SW480 (cell line): Measurements from ENCODE around the gene TOM1.

Experiments
- DNase-seq: peaks from one replicate; pipeline ENCODE4 v3.0.0-alpha.2; 2016; ENCODE audit warnings: low spot score

The TOM1 gene

GRCh38 chr22:35299673-35300499 lies at the start of gene TOM1:
Gene TOM1 (plus strand): TSS chr22:35299894. CDS start chr22:35299929, 35 bp downstream.
- peak; percentile 97 for DNase-seq

- no peak for DNase-seq
Observed at GRCh38 chr22:35250156-35250555, 49.5 kb upstream of the TOM1 start.

DNA sequence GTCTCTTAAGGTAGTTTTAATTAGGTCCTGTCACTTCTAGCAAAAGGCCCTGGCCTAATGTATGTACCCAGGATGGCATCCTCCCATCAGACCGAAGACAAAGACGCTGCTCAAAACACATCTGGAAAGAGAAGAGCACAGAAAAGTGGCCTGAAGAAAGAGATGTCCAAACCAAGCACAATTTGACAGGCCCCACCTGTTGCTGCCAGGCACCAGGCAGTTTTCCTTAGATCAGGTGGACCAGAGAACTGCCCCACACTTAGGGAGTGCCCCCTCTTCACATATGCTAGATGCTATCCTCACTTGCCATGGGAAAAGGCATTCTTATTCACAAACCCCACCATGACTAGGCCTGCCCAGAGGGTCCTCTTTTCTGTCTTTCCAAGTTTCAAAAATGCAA lies 45.7 kb upstream of the TOM1 start:
- no peak for DNase-seq

DNA sequence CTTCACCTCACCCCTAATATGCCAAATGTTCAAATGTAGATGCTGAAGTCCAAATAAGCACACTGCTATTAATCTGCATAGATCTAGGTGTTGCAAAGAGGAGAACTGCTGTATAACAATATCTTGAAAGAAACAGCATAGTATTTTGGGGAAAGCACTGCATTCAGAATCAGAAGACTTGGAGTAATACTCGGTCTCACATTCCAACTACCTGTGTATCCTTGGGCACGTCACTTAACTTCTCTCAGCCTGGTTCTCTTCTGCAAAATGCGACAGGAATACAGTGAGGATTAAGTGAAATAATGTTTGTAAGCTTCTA lies 42.7 kb upstream of the TOM1 start:
- no peak for DNase-seq

DNA sequence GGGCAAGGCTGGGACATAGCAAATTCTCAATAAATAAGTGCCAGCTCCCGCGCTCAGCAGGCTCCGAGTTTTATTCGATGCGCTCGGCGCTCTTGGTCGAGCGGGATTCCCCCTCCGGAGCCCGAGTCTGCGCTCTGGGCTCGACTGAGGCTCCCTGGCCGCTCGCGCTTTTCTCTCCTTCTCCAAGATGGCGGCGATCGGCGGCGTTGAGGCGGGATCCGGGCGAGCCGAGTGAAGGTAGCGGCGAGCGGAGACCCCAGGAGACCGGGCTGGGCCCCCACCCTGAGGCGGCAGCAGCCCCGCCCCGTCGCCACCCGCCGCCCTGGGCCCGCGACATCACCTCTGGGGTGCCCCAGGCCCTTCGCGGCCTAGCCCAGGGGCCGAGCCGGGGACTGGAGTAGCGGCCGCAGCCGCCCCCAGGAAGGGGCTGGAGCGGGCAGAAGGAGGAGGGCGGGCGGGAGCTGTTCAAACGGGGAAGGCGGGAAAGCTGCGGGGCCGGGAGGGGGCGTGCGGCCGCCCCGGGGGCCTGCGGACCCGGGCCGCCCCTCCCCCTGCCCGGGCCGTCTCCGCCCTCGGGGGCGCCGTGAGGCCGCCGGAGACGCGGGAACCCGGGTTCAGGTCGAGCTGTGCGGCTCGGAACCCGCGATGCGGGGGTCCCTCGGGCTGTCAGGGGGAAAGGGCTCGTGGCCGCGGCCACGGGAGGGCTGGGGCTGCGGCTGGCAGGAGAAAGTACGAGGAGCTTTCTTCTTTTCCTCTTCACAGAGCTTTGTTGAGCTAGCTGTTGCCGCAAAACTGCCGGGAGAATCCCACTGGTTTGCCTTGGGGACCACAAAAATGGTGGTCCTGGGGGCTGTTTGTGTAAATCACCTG lies 42.1 kb upstream of the TOM1 start, which contains the start of gene HMGXB4:
Gene HMGXB4, plus strand, starts transcription at position 173 of the 870 bp plus-strand sequence. CDS start 4,898 bp downstream, outside the sequence.
- peak; percentile 79 for DNase-seq

GRCh38 chr22:35258191-35258988 lies 41.3 kb upstream of the TOM1 start:
- peak; percentile 5 for DNase-seq

- DNase-seq = no peak
Observed at GRCh38 chr22:35264986-35265385, 34.7 kb upstream of the TOM1 start.

DNA sequence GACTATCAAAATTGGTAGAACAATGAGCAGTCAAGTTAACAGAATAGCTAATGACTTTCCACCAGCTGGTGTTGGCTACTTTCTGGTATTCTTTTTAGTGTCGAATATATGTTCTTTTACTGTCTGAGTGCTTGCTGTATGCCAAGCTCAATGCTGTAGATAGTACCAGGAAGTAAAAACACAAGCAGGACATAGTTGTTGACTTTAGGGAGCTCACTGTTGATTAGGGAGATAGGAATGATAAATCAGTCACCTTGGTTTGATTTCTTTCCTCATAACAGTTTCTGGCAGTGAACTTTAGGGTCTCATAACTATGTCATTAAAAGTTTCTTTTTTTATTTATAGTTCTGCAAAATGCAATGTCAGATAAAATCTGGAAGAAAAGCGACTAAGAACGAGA lies 33.4 kb upstream of the TOM1 start:
- DNase-seq = no peak

GRCh38 chr22:35269630-35270029 lies 30.1 kb upstream of the TOM1 start:
- DNase-seq = no peak

DNA sequence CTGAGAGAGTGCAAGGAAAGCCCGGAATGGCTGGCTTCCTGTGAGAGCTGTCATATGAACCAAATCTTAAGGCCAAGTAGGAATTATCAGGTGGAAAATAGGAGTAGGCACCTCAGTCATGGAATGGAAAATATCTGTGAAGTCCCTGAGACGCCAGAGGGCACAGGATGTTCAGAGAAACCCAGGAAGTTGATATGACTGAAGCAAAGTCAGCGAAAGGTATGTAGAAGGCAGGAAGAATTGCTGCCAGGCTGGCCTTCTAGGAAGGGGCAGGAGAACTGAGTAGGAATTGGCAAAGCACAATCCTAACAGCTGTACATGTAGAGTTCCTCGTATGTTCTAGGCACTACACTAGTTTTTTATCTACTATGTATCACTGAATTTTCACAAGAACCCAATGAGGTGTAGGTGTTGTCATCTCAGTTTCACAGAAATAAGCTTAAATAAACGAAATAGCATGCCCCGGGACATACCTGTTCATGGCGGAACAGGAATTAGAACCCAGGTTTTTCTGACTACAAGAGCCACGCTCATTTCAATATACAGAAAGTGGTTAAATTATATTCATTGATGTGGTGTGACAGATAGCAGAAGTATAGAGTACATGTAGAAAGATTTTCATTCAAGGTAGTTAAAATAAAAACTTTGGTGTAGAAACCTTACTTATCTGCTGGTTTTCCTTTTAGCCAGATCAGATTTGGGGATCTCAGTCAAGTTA lies 25.4 kb upstream of the TOM1 start:
- DNase-seq = no peak

- no peak for DNase-seq
Observed at GRCh38 chr22:35275580-35275979, 24.1 kb upstream of the TOM1 start.

DNA sequence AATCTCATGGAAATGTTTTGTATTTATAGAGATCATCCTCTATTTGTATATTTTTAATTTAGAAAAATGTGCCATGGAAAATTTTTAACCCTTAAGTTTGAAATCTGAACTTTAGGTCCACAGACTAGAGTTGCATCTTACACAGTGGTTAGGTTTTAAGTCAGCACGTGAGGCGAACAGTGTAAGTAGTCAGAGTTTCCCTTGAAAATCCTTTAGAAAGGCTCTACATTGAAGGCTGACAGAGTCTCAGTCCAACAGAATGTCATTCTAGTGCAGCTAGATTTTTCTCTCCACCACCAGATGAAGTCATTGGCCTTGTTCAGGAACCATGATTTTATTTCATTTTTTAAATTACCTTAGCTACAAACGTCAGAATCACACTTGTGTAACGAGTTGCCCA lies 23.7 kb upstream of the TOM1 start:
- DNase-seq = no peak

GRCh38 chr22:35288116-35288515 lies 11.6 kb upstream of the TOM1 start:
- no peak for DNase-seq

DNA sequence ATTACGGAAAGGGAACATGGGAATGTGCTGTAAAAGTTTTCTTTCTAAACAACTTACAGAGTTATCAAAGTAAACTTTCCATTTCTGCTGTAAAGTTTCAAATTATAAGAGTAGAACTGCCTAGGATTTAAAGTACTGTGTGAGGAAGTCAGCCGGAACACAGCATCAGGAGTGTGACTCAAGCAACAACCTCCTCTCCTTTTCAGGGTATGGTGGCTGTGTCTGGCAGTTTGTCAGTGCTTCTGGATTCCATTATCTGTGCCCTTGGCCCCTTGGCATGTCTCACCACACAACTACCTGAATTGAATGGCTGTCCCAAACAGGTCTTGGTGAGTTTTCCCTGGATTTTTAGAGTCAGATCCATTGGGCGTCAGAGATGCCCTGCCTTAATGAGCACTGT lies 6.9 kb upstream of the TOM1 start:
- no peak for DNase-seq

- DNase-seq = no peak
Observed at GRCh38 chr22:35296051-35296450, 3.6 kb upstream of the TOM1 start.

- peak; percentile 34 for DNase-seq
Observed at GRCh38 chr22:35299217-35299672, 449 bp upstream of the TOM1 start.

DNA sequence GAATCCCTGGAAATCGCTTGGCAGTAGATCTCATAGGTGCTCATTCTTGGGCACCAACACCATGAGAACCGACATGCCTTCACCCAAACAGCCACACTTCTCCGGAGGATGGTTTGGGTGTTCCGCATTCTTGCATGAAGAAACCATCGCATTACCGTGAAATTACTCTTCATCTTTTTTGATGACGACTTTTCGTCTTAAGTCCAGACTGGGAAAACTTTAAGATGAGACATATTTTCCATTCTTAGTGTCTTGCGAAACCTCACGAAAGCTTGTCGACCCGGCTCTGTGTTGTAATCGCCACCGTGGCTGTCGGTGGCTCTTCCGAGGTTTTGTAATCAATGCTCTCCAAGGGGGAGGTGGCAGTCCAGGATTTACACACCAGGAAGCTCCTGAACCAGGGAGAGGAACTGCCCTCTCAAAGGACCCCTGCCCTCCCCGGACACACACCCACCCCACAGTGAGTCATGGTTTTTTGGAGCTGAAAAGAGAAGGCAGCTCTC lies 1.7 kb downstream of the TOM1 start:
- peak; percentile 43 for DNase-seq

DNA sequence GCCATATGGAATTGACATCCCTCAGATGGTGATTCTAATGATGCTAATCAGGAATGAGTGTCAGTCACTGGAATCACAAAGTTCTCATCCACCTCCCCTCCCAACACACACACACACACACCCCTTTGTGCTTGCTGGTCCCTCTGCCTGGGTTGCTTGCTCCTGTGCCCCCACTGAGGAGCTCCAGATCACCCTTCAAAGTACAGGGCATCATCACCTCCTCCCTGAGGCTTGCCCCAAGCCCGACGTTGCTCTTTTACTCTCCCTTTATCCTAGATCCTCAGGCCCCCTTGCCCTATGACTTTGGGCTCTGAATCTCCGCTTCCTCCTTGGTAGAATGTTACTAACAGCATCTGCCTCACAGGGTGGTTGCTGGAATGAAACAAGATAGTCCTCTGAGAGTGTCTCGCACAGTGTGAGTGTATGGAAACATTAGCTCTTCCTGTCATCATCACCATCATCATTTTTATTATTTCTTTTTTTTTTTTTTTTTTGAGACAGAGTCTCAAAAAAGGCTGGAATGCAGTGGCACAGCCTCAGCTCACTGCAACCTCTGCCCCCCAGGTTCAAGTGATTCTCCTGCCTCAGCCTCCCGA lies 3.4 kb downstream of the TOM1 start:
- DNase-seq = no peak

DNA sequence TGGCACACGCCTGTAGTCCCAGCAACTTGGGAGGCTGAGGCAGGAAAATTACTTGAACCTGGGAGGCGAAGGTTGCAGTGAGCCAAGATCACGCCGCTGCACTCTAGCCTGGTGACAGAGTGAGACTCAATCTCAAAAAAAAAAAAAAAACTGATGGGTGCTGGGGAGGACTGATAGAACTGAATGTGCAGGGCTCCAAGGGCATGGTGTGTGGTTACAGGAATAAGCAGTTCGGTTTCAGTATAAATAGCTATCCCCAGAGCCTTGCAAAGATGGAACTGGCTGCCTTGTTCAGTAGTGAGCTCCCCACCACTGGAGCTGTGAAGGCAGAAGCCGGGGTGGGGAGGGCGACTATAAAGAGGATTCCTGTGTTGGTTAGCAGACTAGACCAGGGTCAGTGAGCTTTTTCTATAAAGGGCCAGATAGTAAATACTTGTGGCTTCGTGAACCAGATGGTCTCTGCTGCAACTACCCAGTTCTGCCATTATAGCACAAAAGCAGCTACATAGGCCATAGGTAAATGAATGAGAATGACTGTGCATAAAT lies 5.9 kb downstream of the TOM1 start:
- DNase-seq = no peak

- no peak for DNase-seq
Observed at GRCh38 chr22:35306350-35306967, 6.8 kb downstream of the TOM1 start.
